ENCODE data around the gene WDR89.
"Not testable (repeated sequence)": the region's sequence is repeated elsewhere in the genome, so short reads cannot be mapped to it uniquely, and the experiment has no call there.

WDR89 gene

DNA sequence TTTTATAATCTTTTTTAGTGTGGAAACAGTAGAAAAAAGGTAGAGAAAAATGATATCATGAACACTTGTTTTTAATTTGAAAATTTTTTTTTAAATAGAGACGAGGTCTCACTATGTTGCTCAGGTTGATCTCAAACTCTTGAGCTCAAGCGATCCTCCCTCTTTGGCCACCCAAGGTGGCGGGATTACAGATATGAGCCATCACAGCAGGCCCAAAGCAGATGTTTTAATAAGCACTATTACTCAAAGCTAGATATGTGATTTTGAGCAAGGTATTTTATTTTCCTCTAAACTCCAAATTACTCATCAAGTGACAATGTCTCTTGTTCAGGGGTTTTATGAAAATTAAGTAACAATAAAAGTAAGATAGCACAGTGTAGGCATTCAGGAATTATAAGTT, 10.7 kb upstream of the WDR89 start:
- DNase-seq = no peak

DNA sequence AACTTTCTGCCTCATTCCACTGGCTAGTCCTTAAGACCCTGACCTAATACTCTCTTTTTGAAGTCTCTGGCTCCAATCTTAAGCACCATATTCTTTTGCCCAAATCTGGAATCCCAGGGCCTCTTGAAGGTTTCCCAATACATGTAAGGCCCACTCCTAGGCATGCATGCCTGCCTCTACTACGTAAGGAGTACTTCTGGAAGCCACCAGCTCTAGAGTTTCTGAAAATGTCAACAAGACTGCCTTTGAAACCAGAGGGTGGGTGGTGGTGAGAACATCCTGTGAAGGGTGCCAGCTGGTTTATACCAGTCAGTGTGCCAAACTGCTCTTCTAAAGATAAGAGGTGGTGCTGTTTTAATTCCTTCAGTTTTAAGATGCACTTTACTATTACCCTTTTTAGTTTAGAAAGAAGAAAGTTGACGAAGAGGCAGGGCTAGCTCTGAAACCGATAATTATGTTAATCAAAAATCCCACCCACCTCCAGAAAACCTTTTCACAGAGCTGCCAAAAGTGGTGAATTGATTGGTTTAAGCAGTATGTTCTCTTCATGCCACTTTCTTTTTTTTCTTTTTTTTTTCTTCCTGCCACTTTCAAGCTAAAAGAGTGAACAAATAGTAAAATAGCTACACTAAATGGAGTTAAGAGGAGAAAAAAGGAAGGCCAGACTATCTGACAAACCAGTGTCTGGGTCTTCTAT, 8.7 kb upstream of the WDR89 start:
- DNase-seq = no peak

DNA sequence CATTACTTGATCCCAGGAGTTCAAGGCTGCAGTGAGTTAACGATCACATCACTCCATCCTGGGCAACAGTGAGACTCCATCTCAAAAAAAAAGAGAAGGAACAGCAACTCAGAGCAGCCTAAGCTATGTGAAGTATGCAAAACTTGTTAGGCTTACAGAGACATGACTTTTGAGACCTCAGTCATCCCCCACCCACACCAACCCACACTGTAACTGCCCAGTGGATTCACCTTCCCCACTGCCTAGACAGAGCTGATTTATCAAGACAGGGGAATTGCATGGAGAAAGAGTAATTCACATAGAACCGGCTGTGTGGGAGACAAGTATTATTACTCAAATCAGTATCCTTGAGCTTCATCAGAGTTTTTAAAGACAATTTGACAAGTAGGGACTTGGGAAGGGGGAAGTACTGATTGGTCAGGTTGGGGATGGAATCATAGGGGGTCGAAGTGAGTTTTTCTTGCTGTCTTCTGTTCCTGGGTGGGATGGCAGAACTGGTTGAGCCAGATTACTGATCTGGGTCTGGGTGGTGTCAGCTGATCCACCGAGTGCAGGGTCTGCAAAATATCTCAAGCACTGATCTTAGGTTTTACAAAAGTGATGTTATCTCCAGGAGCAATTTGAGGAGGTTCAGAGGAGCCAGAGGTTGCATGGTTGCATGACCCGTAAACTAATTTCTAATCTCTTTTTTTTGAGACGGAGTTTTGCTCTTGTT, 6.2 kb upstream of the WDR89 start:
- DNase-seq = no peak

DNA sequence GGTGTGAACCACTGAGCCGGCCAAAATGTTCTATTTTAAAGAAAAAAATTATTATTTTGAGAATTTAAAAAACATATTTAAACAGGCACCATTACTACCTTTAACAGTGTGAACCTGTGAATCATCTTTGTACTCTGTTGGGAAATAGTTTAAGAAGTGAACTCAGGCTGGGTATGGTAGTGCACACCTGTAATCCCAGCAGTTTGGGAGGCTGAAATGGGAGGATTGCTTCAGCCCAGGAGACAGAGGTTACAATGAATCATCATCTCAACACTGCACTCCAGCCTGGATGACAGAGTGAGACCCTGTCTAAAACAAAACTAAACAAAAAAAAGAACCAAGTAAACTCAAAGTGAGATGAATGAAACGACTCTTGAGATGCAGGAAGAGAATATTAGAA, 3.1 kb upstream of the WDR89 start:
- DNase-seq = no peak

DNA sequence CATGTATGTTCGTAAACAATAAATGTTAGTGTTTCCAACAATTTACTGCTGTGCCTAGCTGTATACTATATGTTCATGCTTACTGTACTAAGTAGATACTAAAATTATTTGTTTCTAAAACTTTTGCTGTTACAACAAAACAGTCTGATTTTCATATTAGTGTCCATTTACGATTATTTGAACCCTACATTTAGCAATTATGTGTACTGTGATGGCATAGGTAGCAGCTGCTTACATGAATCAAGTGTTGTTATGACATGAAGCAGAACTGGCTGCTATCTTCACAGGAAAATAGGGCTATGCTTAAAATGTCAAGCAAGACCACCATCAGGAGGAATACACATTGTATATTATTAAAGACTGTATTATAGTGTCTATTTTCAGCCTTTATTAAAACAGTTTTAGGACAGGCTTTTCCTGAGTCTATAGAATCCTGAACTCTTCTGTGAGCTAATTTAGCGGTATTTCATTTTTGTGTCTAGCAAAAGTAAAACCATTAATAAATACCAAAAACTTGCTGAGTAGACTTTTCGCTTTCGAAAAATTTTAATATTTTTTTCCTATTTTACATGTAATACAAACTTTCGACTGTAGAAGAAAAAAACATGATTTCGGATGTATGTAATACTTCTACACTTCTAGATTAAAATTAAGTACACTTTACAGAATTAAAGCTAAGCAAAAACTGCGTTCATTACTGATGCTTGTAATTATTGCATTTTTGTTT, 1.1 kb upstream of the WDR89 start:
- no peak for DNase-seq

DNA sequence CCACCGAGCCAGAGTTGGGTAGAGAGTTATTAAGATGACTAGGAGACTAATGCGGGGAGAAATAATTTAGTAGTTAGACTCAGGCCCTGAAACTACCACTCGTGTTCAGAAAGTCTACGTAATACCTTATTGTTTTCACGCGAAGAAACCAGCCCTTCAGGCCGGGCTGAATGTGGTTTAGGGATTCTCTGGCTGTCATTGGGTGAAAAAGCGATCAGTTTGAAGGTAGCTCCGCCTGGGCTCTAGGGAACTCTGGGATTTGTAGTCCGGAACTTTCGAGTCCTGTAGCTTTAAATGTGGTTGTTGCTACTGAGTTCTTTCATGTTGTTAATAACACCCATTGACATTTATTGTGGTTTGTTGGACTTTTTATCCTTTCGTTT, 549 bp upstream of the WDR89 start:
- peak; percentile 70 for DNase-seq

DNA sequence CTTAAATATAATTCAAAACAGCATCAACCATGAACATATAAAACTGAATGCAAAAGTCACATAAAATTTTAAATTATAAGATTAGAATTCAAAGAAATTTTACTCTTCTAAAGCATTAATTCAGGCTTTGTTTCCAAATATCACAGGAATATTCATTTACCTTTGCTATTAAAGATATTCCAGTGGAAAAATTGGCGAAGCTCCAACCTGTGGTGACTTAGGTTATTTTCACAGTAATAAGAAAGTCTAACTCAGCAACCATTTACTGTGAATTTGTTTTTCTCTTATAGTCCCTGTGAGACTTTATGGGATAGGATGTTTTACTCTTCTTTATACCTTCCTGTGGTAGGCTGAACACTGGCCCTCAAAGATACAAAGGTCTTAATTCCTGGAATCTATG, 3.2 kb downstream of the WDR89 start:
- no peak for DNase-seq

DNA sequence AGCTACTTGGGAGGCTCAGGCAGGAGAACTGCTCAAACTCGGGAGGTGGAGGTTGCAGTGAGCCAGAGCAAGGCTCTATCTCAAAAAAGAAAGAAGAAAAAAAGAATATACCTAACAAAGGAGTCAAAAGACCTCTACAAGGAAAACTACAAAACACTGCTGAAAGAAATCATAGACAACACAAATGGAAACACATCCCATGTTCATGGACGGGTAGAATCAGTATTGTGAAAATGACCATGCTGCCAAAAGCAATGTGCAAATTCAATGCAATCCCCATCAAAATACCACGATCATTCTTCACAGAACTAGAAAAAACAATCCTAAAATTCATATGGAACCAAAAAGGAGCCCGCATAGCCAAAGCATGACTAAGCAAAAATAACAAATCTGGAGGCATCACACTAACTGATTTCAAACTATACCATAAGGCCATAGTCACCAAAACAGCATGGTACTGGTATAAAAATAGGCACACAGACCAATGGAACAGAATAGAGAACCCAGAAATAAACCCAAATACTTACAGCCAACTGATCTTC, 5.5 kb downstream of the WDR89 start:
- not testable (repeated sequence) for DNase-seq

DNA sequence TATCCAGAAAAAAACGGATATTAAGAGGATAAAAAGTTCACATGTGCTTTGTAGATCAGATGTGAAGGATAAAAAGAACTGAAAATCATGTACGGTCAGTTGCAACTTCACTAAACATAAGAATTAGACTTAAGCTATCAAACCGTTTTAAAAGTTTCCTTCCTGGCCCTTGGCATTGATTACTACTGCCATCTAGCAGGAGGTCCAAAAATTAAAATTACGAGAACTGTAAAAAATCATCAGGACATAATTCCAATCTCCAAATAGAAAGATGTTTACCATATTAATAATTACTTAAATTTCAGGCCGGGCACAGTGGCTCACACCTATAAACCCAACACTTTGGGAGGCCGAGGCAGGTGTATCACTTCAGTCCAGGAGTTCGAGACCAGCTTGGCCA, 7.9 kb downstream of the WDR89 start:
- no peak for DNase-seq

DNA sequence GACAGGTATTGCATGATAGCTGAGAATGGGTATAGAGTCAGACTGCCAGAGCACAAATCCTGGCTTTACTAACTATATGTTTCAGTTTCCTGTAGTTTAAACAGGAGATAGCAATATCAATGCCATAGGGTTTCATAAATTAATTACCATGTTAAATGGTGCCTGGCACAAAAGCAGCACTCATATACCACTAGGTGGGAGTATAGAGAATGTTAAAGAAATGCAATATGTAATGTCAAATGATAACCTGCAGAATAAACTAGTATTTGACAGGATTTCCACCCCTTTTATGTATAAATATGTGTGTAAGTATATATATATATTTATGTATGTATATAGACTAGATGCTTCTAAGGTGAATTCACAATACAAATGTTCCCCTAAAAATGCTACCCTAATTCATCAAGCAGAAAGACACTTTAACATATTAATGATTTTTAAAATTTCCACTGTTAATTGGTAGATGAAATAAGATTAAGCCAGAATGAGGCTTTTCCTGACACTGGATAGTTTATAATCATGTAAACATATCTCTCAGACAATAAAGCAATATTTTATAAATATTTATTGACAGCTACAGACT, 8.6 kb downstream of the WDR89 start:
- DNase-seq = no peak

DNA sequence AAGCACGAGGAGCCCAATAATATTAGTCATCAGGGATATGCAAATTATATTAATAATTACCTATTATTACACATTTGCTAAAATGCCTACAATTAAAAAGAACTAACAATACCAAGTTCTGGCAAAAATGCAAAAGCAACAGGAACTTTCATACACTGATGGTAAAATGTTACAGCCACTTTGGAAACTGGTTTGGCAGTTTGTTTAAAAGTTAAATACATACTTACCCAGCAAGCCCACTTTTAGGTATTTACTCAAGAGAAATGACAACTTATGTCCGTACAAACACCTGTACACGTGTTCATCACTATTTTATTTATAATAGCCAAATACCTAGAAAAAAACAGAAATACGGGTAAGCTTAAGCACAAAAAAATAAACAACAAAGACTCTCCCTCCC, 17.0 kb downstream of the WDR89 start:
- no peak for DNase-seq

DNA sequence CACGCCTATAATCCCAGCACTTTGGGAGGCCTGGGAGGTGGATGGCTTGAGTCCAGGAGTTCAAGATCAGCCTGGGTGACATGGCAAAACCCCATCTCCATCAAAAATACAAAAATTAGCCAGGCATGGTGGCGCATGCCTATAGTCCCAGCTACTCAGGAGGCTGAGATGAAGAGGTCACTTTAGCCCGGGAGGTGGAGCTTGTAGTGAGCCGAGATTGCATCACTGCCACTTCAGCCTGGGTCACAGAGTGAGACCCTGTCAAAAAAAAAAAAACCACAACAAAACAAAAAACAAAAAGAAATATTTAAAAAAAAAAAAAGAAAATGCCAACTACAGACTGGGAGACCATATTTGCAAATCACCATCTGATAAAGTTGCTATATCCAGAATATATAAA, 17.5 kb downstream of the WDR89 start:
- DNase-seq = no peak

DNA sequence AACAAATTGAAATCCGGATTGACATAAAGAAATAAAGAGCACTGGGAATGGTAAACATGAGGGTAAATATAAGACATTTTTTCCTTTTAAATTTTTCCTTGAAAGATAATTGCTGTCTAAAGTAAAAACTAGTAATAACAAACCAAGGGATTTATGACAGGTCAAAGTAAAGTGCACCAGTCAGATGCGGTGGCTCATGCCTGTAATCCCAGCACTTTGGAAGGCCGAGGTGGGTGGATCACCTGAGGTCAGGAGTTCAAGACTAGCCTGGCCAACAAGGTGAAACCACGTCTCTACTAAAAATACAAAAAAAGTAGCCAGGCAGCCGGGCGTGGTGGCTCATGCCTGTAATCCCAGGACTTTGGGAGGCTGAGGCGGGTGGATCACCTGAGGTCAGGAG, 19.7 kb downstream of the WDR89 start:
- not testable (repeated sequence) for DNase-seq

DNA sequence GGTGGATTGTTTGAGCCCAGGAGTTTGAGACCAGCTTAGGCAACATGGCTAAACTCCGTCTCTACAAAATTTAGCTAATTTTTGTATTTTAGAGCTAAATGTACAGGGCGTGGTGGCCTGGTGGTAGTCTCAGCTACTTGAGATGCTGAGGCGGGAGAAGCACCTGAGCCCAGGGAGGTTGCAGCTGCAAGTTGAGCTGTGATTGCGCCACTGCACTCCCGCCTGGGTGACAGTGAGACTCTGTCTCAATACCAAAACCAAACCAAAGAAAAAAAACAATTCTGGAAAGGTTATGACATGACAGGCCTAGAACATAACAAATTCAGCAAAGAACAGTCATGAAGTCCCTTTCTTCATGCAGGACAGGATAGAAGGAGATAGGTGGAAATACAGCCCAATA, 25.7 kb downstream of the WDR89 start:
- no peak for DNase-seq

DNA sequence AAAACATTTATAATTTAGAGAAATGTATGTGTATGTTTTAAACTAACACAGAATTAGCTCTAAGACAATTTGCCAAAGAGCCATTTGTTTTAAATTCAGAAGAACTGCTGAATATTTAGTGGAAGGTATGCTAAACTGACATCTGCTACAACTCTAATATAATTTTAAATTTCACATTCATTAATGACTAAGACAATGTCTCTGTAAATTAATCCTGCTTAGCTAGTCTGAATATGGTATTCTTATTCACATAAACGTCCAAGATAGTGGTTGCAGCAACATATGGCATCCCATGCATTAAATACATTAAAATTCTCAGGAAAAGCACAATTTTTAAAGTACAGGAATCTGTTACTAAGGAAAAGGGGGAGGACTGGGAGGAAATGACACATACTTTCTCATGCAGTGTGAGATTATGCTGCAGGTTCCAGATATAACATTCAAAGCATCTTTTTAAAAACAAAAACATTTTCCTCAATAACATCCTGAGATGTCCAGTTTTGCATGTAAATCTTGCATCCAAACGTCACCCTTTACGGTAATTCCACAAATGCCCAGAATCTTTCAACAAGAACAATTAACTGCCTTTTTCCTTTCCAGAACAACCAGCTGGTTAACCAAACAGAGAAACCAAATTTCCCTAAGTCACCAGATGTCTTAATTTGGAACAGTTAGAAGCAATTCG, 26.9 kb downstream of the WDR89 start:
- DNase-seq = no peak

DNA sequence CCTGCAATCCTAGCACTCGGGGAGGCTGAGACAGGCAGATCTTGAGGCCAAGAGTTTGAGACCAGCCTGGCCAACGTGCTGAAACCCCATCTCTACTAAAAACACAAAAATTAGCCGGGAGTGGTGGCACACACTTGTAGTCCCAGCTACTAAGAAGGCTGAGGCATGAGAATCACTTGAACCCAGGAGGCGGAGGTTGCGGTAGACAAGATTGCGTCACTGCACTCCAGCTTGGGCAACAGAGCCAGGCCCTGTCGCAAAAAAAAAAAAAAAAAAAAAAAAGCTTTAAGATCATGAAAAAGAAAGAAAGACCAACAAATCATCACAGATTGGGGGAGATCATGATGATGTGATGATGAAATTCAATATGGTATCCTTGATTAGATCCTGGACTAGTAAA, 30.6 kb downstream of the WDR89 start:
- no peak for DNase-seq

DNA sequence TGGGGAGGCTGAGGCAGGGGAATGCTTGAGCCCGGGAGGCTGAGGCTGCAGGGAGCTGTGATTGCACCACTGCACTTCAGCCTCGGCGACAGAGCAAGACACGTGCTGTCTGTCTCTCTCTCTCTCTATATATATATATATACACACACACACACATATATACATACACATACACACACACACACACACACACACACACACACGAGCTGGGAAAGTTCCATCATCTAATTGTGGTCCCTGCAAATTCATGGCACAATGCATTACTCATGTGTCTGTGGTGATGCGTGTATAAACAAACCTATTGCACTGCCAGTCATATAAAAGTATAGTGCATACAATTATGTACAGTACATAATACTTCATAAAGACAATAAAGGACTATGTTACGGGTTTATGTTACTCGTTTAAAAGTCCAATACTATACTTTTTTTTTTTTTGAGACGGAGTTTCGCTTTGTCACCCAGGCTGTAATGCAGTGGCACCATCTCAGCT, 36.6 kb downstream of the WDR89 start:
- DNase-seq = no peak

DNA sequence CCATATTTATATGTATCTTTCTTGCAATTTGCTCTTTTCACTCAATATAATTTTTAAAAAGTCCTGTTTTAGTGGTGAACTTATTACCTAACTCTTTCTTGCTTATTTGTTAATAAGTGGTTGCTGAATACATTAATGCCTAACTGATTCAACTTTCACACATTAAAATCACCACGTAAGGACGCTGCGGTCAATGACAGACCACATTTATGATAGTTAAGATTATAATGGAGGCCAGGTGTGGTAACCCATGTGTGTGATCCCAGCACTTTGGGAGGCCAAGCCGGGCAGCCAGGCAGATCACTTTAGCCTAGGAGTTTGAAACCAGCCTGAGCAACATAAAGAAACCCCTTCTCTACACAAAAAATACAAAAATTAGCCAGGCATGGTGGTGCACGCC, 37.0 kb downstream of the WDR89 start:
- no peak for DNase-seq

DNA sequence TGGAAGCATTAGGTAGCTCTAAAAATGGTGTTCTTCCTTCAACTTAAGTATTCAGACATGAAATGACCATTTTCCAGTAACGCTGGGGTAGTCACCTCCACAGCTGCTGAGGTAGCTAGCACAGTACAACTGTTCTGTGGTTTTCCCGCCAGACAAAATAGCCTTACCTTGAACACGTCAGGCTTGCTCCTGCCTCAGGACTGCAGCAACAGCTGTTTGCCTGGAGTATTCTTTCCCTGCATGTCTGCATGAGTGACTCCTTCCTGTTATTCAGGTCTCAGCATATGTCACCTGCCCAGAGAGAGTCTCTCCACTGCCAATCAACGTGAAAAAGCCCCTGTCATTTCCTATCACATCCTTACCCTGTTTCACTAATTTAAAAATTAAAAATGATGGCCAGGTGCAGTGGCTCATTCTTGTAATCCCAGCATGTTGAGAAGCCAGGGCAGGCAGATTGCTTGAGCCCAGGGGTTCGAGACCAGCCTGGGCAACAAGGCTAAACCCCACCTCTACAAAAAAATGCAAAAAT, 37.9 kb downstream of the WDR89 start:
- DNase-seq = no peak

DNA sequence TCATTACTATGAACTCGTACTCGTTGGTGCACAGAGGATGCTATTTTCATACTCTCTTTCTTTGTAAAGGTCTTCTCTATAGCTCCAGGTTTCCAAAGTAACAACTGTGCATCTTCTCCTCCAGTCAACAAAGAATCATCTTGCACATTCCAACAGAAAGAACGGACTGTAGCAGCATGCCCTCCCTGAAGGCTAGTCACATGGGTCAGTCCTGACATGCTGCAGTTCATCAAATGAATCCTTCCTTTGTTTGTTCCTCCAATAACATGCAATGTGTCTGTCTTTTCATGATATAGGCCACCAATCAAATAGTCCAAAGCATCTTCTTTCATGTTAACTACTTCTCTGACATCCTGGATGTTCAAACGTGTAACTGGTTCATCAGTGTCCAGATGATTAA, 42.9 kb downstream of the WDR89 start:
- DNase-seq = no peak

DNA sequence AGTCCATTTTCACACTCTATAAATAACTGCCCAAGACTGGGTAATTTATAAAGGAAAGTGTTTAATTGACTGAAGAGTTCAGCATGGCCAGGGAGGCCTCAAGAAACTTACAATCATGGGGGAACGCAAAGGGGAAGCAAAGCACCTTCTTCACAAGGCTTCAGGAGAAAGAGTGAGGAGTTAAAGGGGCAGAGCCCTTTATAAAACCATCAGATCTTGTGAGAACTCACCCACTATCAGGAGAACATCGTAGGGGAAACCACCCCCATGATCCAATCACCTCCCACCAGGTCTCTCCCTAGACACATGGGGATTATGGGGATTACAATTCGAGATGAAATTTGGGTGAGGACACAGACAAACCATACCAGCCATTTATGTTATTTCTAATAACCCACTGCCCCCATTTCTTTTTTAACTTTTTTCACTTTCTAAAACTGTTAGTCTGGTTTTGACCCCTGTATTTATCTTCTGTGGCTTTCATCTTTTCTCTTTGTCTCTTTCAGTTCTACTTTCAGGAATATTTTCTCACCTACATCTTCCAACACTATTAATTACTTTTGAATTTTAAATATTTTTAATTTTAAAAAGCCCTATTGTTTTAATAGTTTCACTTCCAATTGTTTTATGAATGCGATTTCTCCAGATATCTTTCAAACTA, 44.5 kb downstream of the WDR89 start:
- DNase-seq = no peak
